DOHH2 (cell line): ENCODE measurements around the gene SORD.

Source experiments
- H3F3A ChIP-seq: fragments of 200-600 bp; sonication (generic), shearing (Covaris generic); 2 replicates; pipeline ENCODE4 v1.6.0; 2016; ENCODE audit warnings: antibody characterized with exemption, mild to moderate bottlenecking; ENCODE audit not compliant: control insufficient read depth, insufficient read depth
- H3K27ac ChIP-seq: fragments of 200-600 bp; sonication (generic); 2 replicates; pipeline ENCODE4 v1.5.1; 2014; ENCODE audit warnings: low read depth, mild to moderate bottlenecking, low read length, moderate library complexity
- H3K27me3 ChIP-seq: fragments of 200-600 bp; sonication (generic); 2 replicates; pipeline ENCODE4 v1.6.1; 2014; ENCODE audit warnings: mild to moderate bottlenecking, low read length, mixed read lengths; ENCODE audit not compliant: control insufficient read depth
- H3K36me3 ChIP-seq: fragments of 200-600 bp; sonication (generic); 2 replicates; pipeline ENCODE4 v1.6.1; 2014; ENCODE audit warnings: mild to moderate bottlenecking, low read length, moderate library complexity, mixed read lengths; ENCODE audit not compliant: control insufficient read depth
- H3K4me1 ChIP-seq: fragments of 200-600 bp; sonication (generic); 2 replicates; pipeline ENCODE4 v1.6.1; 2014; ENCODE audit warnings: mild to moderate bottlenecking, low read length, mixed read lengths; ENCODE audit not compliant: control insufficient read depth
- H3K4me2 ChIP-seq: fragments of 200-600 bp; sonication (generic); 2 replicates; pipeline ENCODE4 v1.6.0; 2014; ENCODE audit warnings: mild to moderate bottlenecking, low read length, moderate library complexity
- H3K4me3 ChIP-seq: fragments of 200-600 bp; sonication (generic); 2 replicates; pipeline ENCODE4 v1.5.1; 2014; ENCODE audit warnings: mild to moderate bottlenecking, low read length, mixed read lengths
- H3K79me2 ChIP-seq: fragments of 200-600 bp; sonication (generic); 2 replicates; pipeline ENCODE4 v1.6.1; 2014; ENCODE audit warnings: mild to moderate bottlenecking, low read length, mixed read lengths; ENCODE audit not compliant: control insufficient read depth
- H3K9me2 ChIP-seq: fragments of 200-600 bp; sonication (generic); replicated peaks from 2 replicates; pipeline ENCODE4 v1.6.1; 2014; ENCODE audit warnings: mild to moderate bottlenecking, low read length, mixed read lengths; ENCODE audit not compliant: control insufficient read depth
- H3K9me3 ChIP-seq: fragments of 200-600 bp; sonication (generic); 2 replicates; pipeline ENCODE4 v1.6.1; 2014; ENCODE audit warnings: antibody characterized with exemption, low read length, mixed read lengths; ENCODE audit not compliant: control insufficient read depth, insufficient read depth
- H4K20me1 ChIP-seq: fragments of 200-600 bp; sonication (generic); 2 replicates; pipeline ENCODE4 v1.6.0; 2014; ENCODE audit warnings: low read depth, mild to moderate bottlenecking, antibody characterized with exemption, low read length, moderate library complexity; ENCODE audit not compliant: control insufficient read depth, insufficient read depth
- EZH2phosphoT487 ChIP-seq: fragments of 200-600 bp; sonication (generic); IDR thresholded peaks from 2 replicates; pipeline ENCODE4 v1.6.1; 2017; ENCODE audit warnings: borderline replicate concordance, mild to moderate bottlenecking, antibody characterized with exemption, low read length, moderate library complexity, mixed read lengths
- TF ChIP-seq, protein P1 (sequence below): fragments of 200-600 bp; sonication (generic); IDR thresholded peaks from one replicate; pipeline ENCODE4 v1.5.1; 2014; ENCODE audit warnings: antibody characterized with exemption, mild to moderate bottlenecking, low read depth, low read length; ENCODE audit not compliant: poor library complexity, severe bottlenecking

Gene SORD

DNA sequence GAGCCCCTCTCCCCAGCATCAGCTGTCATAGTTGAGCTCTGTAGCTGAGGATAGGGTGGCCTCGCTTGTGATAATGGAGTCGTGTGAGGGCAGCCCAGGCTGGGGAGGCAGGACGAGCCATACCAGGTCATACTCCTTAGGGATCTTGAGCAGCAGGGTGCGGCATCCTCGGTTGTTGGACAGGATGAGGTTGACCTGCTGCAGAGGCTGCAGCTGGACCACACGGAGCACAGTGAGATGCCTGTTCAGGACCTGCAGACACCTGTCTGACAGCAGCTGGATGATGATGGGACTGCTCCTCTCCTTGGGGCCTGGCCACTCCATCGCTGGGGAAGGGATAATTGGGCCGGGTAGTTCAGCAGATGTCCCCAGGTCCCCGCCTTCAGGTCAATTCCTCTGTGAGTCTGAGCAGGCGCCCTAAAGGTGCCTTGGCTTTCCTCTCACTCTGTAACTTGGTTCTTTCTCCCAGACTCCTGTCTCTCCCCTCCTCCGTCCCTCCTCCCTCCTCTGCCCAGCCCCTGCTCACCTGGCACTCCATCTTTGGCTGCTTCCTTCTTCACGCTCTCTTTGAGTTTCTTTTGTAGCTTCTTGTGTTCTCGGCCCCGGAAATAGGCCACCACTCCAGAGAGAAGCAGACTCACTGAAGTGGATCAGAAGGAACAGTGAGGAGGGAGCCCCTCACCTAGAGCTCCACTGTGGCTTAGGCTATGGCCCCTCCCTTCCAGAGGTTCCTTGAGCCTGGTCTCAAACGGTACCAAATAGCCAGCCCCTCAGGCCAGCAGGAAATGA is 83.2 kb downstream of the SORD start:
- H3K4me3 ChIP-seq: no peak overlapping the region
- no peaks in the 10 kb centered on the region for H3K9me3 ChIP-seq
- H3K79me2 ChIP-seq: no peaks in the 10 kb centered on the region
- TF ChIP-seq EZH2phosphoT487: no peak
- TF ChIP-seq, protein P1, sequence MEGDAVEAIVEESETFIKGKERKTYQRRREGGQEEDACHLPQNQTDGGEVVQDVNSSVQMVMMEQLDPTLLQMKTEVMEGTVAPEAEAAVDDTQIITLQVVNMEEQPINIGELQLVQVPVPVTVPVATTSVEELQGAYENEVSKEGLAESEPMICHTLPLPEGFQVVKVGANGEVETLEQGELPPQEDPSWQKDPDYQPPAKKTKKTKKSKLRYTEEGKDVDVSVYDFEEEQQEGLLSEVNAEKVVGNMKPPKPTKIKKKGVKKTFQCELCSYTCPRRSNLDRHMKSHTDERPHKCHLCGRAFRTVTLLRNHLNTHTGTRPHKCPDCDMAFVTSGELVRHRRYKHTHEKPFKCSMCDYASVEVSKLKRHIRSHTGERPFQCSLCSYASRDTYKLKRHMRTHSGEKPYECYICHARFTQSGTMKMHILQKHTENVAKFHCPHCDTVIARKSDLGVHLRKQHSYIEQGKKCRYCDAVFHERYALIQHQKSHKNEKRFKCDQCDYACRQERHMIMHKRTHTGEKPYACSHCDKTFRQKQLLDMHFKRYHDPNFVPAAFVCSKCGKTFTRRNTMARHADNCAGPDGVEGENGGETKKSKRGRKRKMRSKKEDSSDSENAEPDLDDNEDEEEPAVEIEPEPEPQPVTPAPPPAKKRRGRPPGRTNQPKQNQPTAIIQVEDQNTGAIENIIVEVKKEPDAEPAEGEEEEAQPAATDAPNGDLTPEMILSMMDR: no peak
- peaks cover 7% of the 10 kb centered on the region for H3K4me1 ChIP-seq
- H3K9me2 ChIP-seq: no peaks in the 10 kb centered on the region
- H4K20me1 ChIP-seq: no peaks in the 10 kb centered on the region
- no peaks in the 10 kb centered on the region for H3K36me3 ChIP-seq
- H3K27ac ChIP-seq: no peak overlapping the region
- no peaks in the 10 kb centered on the region for H3F3A ChIP-seq
- H3K27me3 ChIP-seq: no peaks in the 10 kb centered on the region
- H3K4me2 ChIP-seq: no peak overlapping the region

DNA sequence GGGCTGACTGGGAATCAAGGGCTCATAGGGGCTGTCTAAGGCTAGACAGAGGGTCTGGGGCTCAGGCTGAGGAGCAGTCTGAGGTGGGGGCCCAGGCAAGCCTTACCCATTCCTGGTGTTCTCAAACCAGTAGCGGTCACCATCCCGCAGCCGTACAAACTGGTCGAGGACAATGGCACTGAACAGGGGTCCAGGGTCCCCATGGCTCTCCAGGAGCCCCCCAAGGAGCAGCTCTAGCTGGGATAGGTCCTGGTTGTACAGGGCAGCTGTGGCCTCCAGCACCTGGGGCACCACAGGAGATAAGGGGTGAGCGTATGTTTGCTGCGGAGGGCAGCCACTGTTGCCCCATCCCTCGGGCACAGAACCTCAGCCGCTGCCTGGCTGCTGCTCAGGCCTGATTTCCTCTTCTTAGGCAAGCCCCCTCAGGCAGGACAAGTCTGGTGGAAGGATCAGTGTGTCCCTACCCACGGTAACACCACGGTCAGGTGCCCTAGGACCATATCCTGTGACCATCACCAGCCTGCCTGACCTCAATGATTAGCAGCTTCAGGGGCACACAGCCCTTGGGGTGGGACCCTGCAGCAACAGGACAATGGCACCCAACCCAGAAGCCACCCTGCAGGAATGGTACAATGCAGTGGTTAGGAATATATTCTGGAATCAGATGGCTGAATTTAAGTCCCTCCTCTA is 85.1 kb downstream of the SORD start:
- no peak for TF ChIP-seq EZH2phosphoT487
- TF ChIP-seq, protein P1: no peak
- no peak overlapping the region for H3K4me3 ChIP-seq
- H3K79me2 ChIP-seq: no peaks in the 10 kb centered on the region
- H3K9me2 ChIP-seq: no peaks in the 10 kb centered on the region
- no peak overlapping the region for H3K4me2 ChIP-seq
- peaks cover 1% of the 10 kb centered on the region; the same call in 1 of the 2 replicates for H3K27me3 ChIP-seq
- H3K36me3 ChIP-seq: no peaks in the 10 kb centered on the region
- H3K4me1 ChIP-seq: peaks cover 7% of the 10 kb centered on the region
- H3K27ac ChIP-seq: no peak overlapping the region
- H3F3A ChIP-seq: no peaks in the 10 kb centered on the region
- no peaks in the 10 kb centered on the region for H3K9me3 ChIP-seq
- H4K20me1 ChIP-seq: no peaks in the 10 kb centered on the region

DNA sequence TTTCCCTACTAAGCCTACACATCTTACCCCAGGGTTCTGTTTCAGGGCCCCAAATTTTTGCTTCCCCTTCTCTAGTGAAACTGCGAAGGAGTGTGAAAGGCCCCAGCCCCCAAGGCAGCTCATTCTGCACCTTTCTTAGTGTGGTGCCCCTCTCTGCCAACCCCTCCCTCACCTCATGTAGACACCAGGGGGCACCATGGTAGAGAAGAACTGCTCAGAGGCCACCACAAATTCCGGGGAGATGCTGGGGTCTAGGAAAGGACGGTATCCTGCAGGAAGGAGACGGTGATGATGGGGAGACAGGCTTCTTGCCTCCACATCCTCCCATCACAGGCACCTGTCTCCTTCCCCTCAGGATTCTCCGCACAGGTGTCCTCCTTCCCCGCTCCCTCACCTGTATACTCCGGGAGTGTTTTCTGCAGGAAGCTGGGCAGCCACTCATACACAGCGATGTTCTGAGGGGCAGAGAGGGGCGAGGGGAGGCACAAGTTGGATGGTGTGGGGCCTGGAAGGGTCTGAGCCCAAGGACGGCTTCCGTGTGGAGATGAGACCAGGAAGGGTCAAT is 87.3 kb downstream of the SORD start:
- Histone ChIP-seq H3K79me2 (no peaks in the 10 kb centered on the region), H3K36me3 (no peaks in the 10 kb centered on the region), H3K27me3 (peaks cover 24% of the 10 kb centered on the region), H3K9me3 (no peaks in the 10 kb centered on the region), H3K4me2 (no peak overlapping the region), H3K9me2 (no peaks in the 10 kb centered on the region), H3K4me3 (no peak overlapping the region), H3K27ac (no peak overlapping the region), H3F3A (no peaks in the 10 kb centered on the region), H4K20me1 (no peaks in the 10 kb centered on the region), H3K4me1 (peaks cover 16% of the 10 kb centered on the region)
- TF ChIP-seq, protein P1: no peak
- no peak for TF ChIP-seq EZH2phosphoT487
